ENCODE results near the gene FBXO38.

GRCh38 chr5:148452499-148453193 is 68.9 kb downstream of the FBXO38 start:
- TF ChIP-seq POLR2A (IDR thresholded peaks at IDR 0.05) = no peak
- no peak for TF ChIP-seq CTCF (IDR thresholded peaks at IDR 0.05)

Data from adrenal gland (tissue), 5 donors.